NCI-H526 (cell line): ENCODE results near the gene SLC6A18.
"Not testable (repeated sequence)": the region's sequence is repeated elsewhere in the genome, so short reads cannot be mapped to it uniquely, and the experiment has no call there.

Source experiments
- DNase-seq, 2 experiments: peaks; one replicate each; lab custom pipeline; 2025; lab: John Stamatoyannopoulos, UW

SLC6A18 gene

DNA sequence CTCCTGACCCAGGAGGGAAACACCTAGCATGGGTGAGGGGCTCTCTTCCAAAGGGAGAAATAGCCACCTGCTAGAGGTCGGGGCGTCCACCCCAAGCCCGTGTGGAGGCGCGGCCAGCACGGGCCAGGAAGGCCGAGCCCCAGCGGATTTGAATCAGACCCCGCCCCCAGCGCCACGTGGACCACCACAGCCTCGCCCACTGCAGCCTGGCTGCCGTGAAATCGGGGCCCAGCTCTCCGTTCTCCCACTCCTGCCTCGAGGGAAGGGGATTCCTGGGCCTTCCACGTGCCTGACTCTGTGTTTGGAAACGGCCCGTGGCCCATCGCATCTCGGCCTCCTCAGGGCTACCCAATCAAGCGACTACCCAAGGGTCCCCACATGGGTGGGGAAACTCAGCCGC, 31.6 kb downstream of the SLC6A18 start:
- no peak for DNase-seq

DNA sequence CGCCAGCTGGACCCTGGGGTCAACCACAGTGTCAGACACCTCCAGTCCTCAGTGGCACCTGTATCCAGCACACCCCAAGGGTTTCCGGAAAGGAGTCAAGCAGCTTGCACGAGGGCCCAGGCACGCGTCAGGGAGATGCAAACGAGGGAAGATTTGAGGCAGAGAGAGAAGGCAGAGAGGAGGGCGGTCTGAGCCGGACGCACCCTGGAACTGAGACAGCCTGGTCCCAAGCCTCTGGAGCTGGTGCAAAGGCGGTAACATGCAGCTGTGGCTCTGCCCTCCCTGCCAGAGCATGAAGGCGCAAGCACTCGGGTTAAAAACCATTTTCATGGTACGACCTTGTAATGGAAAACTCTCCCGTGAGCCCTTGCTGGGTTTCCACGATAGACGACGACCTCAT, 32.2 kb downstream of the SLC6A18 start:
- DNase-seq: no peak

DNA sequence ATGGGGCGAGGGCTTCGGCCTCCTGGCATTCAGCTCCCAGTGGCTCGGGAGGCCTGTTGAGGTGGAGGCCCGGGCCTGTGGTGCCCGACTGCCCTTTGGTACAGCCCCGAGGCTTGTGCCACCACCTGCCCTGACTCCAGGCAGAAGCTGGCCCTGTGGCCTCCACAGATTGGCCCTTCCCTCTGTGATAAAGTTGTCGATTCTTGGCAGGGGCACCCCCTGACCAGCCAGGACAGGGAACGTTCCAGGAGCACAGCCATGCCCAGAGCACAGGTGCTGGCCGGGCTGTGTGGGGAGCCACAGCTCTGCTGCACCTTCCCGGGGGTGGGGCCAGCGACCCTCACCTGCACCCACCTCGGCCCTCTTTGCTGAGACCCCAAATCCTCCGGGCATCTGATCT, 32.7 kb downstream of the SLC6A18 start:
- DNase-seq: no peak

DNA sequence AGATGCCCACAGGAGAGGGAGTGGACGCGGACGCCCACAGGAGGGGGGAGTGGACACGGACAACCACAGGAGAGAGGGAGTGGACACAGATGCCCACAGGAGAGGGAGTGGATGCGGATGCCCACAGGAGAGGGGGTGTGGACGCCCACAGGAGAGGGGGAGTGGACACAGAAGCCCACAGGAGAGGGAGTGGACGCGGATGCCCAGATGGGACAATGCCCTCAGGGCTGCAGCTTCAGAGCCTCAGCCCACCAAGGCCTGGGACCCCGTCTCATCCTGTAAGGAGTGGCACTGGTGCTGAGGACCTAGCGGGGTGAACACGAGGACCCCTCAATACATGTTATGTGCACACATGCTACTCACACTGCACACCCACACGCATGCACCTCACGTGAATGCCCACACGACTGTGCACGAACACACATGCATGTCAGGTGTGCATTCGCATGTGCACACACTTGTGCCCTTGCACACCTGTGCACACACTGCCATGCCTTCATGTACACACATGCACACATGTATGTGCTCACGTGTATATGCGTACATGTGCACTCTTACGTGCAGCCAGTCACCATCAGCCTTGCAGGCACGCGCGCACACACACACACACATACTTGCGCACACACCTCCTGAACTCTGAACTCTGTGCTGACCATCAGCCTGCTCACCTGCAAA, 34.8 kb downstream of the SLC6A18 start:
- no peak for DNase-seq

DNA sequence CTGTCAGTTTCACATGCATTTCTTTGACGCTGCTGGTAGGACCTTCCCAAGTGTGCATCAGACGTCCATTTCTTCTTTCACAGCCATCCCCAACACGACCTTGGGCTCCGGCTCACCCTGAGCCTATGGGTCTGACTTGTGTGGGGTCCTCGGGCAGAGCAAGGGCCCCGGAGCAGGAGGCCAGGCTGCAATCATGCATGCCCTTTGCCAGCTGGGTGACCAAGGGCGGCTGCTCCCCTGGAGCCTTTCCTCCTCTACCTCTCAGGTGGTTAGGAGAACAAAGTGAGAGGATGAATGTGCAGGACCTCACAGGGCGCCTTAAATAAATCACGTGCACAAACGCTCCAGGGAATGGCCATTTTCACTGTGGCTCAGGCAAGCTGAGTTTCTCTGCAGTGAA, 36.5 kb downstream of the SLC6A18 start:
- DNase-seq: no peak

DNA sequence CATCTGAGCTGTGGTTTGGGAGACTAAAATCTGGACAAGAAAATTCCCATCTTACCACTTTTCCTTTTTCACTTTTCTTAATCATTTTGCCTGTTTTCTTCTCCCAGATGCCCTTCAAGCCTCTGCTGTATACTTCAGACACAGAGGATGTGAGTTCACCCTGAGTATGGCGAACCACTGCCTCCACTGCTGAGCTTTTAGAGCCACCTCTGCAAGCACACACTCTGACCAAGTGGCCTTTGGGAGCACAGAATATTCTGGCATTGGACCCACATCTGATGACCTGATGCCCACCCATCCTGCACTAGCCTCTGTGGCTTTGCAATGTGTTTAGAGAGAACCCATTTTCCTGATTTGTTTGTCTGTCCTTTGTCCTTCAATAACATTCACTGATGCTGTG, 37.2 kb downstream of the SLC6A18 start:
- no peak for DNase-seq

DNA sequence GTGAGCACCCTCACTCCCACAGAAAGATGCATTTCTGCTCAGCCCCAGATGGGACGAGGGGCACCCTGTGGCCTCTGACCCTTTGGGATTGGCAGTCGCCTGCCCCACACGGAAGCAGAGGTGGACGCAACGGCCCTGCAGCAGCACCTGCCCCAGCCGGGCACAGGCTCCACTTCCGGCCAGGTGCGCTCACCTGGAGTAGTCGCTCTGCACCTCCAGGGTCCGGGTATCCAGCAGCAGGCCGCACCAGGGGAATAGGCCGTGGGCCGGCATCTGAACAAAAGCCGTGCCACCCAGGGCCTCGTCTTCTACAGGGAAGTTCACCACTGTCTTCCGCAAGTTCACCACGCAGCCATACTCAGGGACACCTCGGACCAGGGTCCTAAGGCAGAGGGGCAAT, 39.0 kb downstream of the SLC6A18 start:
- no peak for DNase-seq

DNA sequence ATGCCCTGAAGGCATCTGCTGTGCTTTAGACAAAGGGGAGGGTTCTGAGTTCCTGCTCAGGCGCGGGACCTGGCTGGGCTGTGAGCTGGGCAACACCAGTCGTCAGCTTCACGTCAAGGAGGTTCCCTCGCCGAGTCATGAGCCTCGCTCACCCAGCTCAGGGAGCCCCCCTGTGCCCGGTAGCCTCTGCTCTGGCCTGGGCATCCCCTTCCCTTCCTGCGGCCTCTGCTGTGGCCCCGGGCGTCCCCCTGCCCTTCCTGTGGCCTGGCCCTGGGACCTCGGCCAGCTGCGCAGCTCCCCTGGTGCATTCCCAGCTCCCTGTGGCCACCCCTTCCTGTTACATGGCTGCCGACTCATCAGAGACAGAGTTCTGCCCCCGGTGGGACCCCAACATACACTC, 39.8 kb downstream of the SLC6A18 start:
- DNase-seq: no peak

DNA sequence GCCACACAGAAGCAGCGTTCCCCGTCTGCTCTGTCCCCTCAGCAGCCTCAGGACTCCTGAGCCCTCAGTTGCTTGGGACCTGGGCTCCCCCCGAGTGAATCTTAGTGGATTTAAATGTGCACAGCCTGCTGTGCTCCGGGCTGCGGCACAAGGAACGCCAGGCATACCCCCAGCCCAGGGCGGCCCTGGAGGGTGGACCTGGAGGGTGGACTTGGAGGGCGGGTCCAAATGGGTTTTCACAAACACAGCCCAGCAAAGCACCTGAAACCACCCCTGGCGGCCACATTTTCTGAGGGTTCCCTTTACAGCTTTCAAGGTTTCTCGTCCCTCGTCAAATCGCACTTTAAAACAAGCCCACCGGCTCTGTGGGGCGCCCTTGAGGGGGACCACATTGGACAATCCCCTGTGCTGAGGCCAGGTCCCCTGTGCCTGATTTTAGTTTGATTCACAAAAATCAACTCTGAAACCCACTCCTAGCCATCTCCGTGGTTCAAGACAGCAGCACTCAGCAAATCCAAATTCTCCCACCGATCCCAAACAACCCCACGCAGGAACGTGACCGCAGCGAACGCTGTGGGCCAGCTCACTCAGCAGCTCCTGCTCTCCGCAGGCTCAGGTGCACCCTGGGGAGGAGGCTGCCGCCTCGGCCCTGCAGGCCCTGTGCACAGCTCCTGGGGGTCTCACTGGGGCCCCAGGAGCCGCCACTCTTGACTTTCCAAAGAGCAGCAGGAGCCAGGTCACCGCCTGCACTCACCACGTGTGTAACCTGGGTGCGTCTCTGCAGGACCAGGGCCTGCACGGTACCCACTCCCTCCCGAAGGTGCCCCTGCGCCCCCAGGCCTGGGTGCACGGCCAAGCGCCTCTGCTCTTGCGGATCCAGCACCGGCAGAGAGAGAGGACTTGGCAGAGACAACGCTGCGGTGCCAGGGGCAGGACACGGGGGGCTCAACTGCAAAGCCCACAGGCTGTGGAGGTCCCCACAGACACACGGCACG, 40.6 kb downstream of the SLC6A18 start:
- DNase-seq: no peak

DNA sequence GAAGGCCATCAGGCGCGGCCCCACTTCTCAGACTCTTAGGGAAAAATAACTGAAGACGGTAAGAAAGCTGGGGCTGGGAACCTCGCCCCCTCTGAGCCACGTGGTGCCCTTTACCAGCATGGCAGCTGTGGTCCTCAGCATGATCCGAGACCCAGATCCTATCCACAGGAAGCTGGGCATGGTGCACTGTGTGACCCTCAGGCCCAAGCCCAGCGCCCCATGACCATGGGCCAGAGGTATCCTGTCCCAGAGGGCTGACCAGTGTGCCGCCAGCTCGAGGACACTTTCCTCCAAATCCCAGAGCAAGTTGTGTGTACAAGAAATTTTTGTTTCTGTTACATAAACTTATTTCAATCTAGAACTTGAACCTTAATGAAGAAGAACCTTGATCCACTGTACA, 41.6 kb downstream of the SLC6A18 start:
- DNase-seq: no peak

DNA sequence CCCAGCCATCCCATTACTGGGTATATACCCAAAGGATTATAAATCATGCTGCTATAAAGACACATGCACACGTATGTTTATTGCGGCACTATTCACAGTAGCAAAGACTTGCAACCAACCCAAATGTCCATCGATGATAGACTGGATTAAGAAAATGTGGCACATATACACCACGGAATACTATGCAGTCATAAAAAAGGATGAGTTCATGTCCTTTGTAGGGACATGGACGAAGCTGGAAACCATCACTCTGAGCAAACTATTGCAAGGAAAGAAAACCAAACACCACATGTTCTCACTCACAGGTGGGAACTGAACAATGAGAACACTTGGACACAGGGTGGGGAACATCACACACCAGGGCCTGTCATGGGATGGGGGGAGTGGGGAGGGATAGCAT, 42.3 kb downstream of the SLC6A18 start:
- not testable (repeated sequence) for DNase-seq

DNA sequence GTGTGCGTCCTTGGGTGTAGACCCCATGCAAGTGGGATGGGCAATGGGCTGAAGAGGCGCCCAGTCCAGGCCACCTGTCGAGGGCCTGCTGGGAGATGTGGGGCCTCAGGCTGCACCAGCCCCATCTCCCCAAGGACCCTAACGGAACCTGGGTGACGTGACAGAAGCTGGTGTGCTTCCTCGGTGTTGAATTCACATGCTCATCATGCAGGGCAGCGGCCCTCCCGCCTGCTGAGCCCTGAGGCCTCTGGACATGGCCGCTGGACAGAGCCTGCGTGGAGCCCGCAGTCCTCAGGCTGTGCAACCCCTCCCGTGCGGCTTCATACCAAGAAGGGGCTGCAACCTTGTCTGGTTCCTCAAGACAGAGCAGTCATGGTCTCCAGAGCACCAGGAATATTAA, 42.9 kb downstream of the SLC6A18 start:
- DNase-seq: no peak

DNA sequence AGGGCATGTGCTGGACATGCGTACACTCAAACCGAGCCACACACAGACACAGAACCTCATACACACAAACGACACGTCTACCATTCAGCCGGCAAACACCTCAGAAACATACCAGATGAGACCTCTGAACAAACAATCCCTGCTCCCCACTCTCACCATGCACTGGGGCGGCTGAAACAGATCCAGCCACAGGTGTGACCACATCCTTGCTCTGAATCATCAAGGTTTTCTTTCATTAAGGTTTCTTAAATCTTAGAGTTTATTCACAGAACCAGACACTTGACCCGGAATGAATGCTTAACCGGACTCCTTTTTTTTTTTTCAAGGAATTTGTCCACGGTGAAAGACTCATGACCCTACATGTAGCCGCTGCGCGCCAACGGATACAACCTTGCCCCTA, 43.5 kb downstream of the SLC6A18 start:
- no peak for DNase-seq

DNA sequence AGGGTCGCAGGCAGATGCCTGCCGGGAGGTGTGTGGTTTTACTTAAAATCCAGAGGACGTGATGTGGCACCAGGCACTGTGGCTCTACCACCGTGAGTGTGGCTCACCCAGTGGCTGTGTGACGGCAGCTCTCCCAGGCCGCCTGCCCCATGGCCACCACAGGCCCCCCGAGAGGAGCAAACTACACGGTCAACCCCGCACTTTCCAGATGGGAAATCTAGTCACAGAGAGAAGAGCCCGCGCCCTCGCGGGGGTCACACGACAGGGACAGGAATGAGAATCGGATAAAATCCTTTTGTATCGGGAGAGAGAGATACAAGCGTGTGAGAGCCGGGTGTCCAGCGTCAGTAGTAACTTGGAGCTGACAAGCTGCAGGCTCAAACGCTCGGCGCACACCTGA, 45.2 kb downstream of the SLC6A18 start:
- no peak for DNase-seq

DNA sequence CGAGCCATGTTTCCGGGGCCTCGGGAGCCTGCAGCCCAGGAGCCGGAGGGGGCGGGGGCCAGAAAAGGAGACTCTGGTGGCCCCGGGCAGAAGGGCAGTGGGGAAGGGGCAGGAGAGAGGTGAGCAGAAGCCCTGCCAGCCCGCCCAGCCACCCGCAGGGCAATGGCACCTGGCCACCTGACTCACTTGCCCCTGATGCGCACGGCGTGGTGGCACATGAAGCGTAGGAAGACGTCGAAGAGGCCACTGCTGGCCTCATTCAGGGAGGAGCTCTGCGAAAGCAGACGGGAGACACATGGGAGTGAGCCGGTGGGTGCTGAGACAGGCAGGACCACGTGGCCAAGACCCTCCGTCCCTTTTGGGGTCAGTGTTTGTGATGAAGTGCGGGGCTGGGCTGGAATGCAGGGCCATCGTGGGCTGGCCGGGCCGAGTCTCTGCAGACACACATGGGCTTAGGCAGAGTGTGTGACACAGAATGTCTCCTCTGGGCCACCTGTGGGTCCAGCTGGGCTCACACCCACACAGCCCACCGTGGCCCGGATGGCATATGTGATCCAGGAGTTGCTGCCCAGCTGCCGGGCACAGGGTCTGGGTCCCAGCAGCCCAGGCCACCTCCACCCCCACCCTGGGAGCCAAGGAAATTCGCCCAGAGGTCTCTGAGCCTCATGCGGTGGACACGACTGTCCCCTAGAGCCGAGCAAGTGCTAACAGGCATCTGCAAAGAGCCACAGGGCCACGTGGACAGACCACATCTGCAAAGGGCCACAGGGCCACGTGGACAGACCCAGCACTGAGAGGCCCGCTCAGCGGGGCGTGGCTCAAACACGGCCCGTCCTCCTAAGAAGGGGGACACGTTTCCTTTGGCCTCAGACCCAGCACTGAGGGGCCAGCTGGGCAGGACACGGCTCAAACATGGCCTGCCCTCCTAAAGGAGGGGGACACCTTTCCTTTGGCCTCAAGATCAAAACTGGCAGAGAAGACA, 46.0 kb downstream of the SLC6A18 start:
- DNase-seq: no peak

DNA sequence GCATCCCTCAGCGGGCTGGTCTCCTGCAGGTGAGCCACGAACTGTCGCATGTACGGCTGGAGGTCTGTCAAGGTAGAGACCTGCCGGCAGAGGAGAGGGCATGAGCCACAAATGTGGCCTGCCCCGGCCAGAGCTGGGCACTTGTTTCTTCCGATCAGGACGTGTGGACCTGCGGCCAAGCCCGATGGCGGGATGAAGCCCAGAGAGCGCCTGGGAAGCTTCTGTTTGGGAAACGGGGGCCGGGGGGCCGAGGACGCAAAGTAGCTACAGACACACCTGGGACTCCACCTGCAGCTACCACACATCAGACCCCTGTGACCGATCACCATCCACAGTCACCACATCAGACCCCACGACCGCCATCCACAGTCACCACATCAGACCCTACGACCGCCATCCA, 47.0 kb downstream of the SLC6A18 start:
- no peak for DNase-seq

DNA sequence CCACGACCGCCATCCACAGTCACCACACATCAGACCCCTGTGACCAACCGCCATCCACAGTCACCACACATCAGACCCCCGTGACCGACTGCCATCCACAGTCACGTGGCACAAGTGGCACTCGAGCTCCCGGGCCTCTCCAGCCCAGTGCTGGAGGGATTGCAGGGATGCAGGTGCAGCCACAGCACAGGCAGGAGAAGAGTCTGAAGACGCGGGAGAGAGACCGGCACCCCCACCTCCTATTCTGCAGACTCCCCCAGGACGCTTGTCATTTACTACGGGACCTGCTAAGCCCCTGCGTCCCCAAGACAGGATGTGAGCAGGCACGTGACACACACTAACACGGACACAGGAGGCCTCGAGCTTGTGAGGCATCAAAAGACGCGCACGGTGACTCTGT, 48.6 kb downstream of the SLC6A18 start:
- DNase-seq: no peak

DNA sequence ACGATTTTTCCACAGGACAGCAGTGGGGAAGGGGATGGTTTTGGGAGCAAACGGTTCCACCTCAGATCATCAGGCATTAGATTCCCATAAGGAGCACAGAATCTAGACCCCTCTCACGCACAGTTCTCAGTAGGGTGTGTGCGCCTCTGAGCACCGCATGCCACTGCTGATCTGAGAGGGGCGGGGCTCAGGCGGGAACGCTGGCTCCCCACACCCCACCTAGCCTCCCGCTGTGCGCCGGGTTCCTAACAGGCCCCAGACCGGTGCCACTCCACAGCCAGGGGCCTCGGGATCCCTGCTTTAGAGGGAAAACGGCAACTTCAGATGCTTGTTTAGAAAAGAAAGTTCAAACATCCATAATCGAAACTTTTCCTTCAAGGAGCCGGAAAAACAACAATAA, 49.3 kb downstream of the SLC6A18 start:
- no peak for DNase-seq

DNA sequence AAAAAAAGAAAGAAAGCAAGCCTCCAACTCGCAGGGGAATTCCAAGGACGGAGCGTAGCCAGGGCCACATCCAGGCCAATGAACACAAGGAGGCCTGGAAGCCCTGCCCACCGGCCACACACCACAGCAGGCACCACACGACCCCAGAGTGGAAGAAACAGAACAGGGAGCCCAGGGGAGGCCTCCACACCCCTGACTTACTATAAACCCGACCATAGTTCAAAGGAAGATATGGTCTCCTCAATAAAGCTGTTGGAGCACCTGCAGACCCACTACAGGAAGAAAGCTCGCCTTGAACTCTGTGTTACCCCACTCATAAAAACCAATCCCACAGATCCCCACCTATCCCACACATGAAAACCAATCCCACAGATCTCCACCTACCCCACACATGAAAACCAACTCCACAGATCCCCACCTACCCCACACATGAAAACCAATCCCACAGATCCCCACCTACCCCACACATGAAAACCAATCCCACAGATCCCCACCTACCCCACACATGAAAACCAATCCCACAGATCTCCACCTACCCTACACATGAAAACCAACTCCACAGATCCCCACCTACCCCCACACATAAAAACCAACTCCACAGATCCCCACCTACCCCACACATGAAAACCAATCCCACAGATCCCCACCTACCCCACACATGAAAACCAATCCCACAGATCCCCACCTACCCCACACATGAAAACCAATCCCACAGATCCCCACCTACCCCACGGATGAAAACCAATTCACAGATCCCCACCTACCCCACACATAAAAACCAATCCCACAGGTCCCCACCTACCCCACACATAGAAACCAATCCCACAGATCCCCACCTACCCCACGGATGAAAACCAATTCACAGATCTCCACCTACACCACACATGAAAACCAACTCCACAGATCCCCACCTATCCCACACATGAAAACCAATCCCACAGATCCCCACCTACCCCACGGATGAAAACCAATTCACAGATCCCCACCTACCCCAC, 50.5 kb downstream of the SLC6A18 start:
- DNase-seq: not testable (repeated sequence)

DNA sequence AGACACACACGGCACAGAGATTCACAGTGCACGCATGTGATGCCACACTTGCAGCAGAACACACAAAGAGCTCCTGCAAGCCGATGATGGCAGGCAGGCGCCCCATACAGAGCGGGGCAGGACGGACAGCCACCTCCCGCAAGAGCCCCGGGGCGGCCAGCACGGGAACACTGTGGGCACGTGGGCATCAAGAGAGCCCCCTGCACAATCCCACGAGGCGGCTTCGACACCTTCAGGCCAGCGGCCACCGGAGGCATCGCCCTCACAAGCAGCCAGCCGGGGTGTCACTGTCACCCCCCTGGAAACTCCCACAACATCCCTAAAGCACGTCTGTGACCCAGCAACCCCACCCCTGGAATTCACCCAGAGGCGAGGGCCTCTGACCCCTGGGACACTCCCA, 51.7 kb downstream of the SLC6A18 start:
- DNase-seq: no peak

DNA sequence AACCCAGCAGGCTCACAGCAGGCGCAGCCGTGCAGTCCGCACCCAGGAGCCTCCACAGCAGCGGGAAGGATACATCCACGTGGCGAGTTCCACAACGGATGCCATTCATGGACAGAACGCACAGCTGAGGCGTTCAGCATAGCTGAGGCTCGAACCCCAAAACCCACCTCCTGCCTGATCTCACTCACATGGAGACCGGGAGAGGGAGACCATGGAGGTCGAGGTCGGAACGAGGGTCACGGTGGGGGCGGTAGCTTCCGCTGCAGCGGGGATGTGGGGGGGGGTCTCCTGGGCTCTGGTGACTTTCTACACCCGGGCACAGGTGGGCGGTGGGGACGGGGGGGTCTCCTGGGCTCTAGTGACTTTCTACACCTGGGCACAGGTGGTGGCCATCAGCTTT, 52.1 kb downstream of the SLC6A18 start:
- no peak for DNase-seq
